ENCODE measurements around the gene NT5M. TPM values are rescaled to one million over a fixed set of nuclear protein-coding genes. Genes with fewer than 3 reads are reported as not detected.

NT5M gene
- polyA plus RNA-seq, 3 donors = 0.23 to 0.57 (median 0.25) TPM

DNA sequence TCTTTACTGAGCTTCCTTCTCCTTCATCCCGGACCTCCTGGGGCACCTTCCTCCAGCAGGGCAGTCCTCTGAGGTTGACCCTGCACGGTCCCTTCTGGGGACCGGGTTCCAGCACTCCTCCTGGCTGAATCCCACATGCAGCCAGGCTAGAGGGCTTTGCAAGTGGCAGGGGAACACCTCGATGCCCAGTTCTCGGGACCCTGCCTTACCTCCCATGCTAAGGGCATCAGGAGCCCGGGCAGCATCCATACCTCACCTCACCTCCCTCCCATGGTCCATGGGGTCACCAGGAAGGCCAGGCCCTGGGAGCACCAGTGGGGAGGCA lies 81.1 kb downstream of the NT5M start:
- DNase-seq = no peak
- no peaks in the 10 kb centered on the region for H3K79me2 ChIP-seq (ENCODE audit: insufficient read depth, low read length)
- Mint-ChIP-seq H3K27ac (no peak overlapping the region), H3K9me3 (no peaks in the 10 kb centered on the region), H3K4me3 (no peak overlapping the region), H3K4me1 (no peaks in the 10 kb centered on the region), H3K36me3 (no peaks in the 10 kb centered on the region), H3K27me3 (ENCODE audit: low read depth in 3 of 3) (peaks cover 6 to 12% (median 6%) of the 10 kb centered on the region in 3 donors)
- WGBS (ENCODE audit: insufficient coverage) = 93% methylated on average over 6 of the region's 6 CpGs
- intact Hi-C loops (cut with micrococcal nuclease) = no loop called here
- no peaks in the 10 kb centered on the region for H3K27me3 ChIP-seq (ENCODE audit: control insufficient read depth in 2 of 2, insufficient read depth in 2 of 2, low read length in 2 of 2)
- no peaks in the 10 kb centered on the region for H3K9me3 ChIP-seq (replicated peaks in 1 of 2; ENCODE audit: control insufficient read depth in 1 of 2, insufficient read depth in 1 of 2, low read length in 2 of 2)
- no peak overlapping the region for H3K4me3 ChIP-seq (replicated peaks in 1 of 3; ENCODE audit: low read depth in 2 of 3, low read length in 3 of 3)
- TF ChIP-seq, protein P1, sequence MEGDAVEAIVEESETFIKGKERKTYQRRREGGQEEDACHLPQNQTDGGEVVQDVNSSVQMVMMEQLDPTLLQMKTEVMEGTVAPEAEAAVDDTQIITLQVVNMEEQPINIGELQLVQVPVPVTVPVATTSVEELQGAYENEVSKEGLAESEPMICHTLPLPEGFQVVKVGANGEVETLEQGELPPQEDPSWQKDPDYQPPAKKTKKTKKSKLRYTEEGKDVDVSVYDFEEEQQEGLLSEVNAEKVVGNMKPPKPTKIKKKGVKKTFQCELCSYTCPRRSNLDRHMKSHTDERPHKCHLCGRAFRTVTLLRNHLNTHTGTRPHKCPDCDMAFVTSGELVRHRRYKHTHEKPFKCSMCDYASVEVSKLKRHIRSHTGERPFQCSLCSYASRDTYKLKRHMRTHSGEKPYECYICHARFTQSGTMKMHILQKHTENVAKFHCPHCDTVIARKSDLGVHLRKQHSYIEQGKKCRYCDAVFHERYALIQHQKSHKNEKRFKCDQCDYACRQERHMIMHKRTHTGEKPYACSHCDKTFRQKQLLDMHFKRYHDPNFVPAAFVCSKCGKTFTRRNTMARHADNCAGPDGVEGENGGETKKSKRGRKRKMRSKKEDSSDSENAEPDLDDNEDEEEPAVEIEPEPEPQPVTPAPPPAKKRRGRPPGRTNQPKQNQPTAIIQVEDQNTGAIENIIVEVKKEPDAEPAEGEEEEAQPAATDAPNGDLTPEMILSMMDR (IDR thresholded peaks at IDR 0.05) = no peak
- H3K4me2 ChIP-seq (replicated peaks; ENCODE audit: extremely low read depth, low read length, poor library complexity, severe bottlenecking) = no peak overlapping the region
- no peak overlapping the region for H3K9ac ChIP-seq (ENCODE audit: insufficient read depth, low read length, poor library complexity, severe bottlenecking)
- no peak overlapping the region for H3K27ac ChIP-seq (ENCODE audit: low read depth in 1 of 2, low read length in 2 of 2)
- H2AFZ ChIP-seq (ENCODE audit: insufficient read depth, low read depth, low read length, poor library complexity, severe bottlenecking) = no peak overlapping the region
- H3K4me1 ChIP-seq (ENCODE audit: control insufficient read depth in 1 of 2, insufficient read depth in 2 of 2, low read length in 2 of 2) = no peaks in the 10 kb centered on the region
- H3K36me3 ChIP-seq (replicated peaks in 1 of 2; ENCODE audit: control insufficient read depth in 1 of 2, insufficient read depth in 2 of 2, low read length in 2 of 2) = no peaks in the 10 kb centered on the region
- H4K20me1 ChIP-seq (ENCODE audit: insufficient read depth, low read length) = no peaks in the 10 kb centered on the region

DNA sequence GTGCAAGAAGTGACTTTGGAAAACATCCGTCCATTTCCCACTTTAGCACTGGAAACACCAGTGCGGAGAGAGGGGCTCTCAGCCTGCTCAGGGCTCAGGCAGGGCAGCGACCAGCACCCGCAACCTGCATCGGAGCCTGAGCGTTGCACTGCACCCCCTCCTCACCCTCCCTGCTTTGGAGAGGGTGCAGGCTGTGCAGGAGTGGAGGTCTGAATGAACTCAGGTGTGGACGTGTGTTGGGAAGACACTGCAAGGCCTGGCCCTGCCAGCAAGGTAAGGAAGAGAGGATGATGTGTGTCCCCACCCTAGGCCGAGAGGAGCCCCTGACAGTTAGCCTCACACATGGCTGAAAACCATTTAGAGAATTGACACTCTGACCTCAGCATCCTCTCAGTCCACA lies 81.8 kb downstream of the NT5M start:
- no peak overlapping the region for H3K4me2 ChIP-seq (replicated peaks; ENCODE audit: extremely low read depth, low read length, poor library complexity, severe bottlenecking)
- H3K27me3 ChIP-seq (ENCODE audit: control insufficient read depth in 2 of 2, insufficient read depth in 2 of 2, low read length in 2 of 2) = no peaks in the 10 kb centered on the region
- TF ChIP-seq, protein P1 (IDR thresholded peaks at IDR 0.05) = no peak
- no peak overlapping the region for H3K27ac Mint-ChIP-seq
- no peak overlapping the region for H3K27ac ChIP-seq (ENCODE audit: low read depth in 1 of 2, low read length in 2 of 2)
- H3K27me3 Mint-ChIP-seq (ENCODE audit: low read depth in 3 of 3) = peaks cover 6 to 13% (median 6%) of the 10 kb centered on the region in 3 donors
- no peaks in the 10 kb centered on the region for H3K36me3 Mint-ChIP-seq
- no peak overlapping the region for H3K4me3 ChIP-seq (replicated peaks in 1 of 3; ENCODE audit: low read depth in 2 of 3, low read length in 3 of 3)
- H4K20me1 ChIP-seq (ENCODE audit: insufficient read depth, low read length) = no peaks in the 10 kb centered on the region
- H2AFZ ChIP-seq (ENCODE audit: insufficient read depth, low read depth, low read length, poor library complexity, severe bottlenecking) = no peak overlapping the region
- no peaks in the 10 kb centered on the region for H3K36me3 ChIP-seq (replicated peaks in 1 of 2; ENCODE audit: control insufficient read depth in 1 of 2, insufficient read depth in 2 of 2, low read length in 2 of 2)
- H3K4me1 Mint-ChIP-seq = no peaks in the 10 kb centered on the region
- H3K79me2 ChIP-seq (ENCODE audit: insufficient read depth, low read length) = no peaks in the 10 kb centered on the region
- WGBS (ENCODE audit: insufficient coverage) = 100% methylated on average over 1 of the region's 8 CpGs
- no peaks in the 10 kb centered on the region for H3K9me3 ChIP-seq (replicated peaks in 1 of 2; ENCODE audit: control insufficient read depth in 1 of 2, insufficient read depth in 1 of 2, low read length in 2 of 2)
- no peak for DNase-seq
- intact Hi-C loops (cut with micrococcal nuclease) = no loop called here
- H3K9ac ChIP-seq (ENCODE audit: insufficient read depth, low read length, poor library complexity, severe bottlenecking) = no peak overlapping the region
- no peak overlapping the region for H3K4me3 Mint-ChIP-seq
- no peaks in the 10 kb centered on the region for H3K9me3 Mint-ChIP-seq
- H3K4me1 ChIP-seq (ENCODE audit: control insufficient read depth in 1 of 2, insufficient read depth in 2 of 2, low read length in 2 of 2) = no peaks in the 10 kb centered on the region
